GM18519 (cell line): ENCODE measurements around the gene KCNK7.

Experiments used
- ATAC-seq: cut with Tn5 transposase; IDR thresholded peaks from one replicate; pipeline ENCODE4 v1.9.1; 2021; ENCODE audit warnings: mild to moderate bottlenecking, moderate library complexity; ENCODE audit not compliant: unreplicated experiment, low FRiP score

The KCNK7 gene

GRCh38 chr11:65589444-65590239 is 6.0 kb downstream of the KCNK7 start:
- no peak for ATAC-seq

- ATAC-seq, result no peak
Observed at GRCh38 chr11:65588199-65589054, 7.2 kb downstream of the KCNK7 start.

DNA sequence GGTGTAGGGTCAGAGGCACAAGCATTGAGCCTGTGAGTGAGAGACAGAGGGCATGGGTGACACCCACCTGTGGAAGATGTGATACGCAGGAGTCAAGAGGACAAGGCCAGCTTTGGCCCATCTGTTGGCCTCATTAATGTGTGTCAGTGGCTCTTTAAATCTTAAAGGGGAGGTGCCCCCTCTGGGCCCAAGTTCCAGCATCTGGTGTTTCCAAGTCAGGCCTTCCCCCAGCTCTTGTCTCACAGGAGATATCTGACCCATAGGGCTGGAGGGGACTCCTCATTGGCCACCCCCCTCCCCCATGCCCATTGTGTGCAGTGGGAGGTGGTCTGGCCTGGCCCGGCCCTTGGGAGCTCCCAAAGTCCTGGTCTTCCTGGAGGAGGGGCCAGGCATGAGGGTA is 8.9 kb downstream of the KCNK7 start:
- ATAC-seq, result no peak

- ATAC-seq, result no peak
Observed at GRCh38 chr11:65586247-65586630, 9.4 kb downstream of the KCNK7 start.

DNA sequence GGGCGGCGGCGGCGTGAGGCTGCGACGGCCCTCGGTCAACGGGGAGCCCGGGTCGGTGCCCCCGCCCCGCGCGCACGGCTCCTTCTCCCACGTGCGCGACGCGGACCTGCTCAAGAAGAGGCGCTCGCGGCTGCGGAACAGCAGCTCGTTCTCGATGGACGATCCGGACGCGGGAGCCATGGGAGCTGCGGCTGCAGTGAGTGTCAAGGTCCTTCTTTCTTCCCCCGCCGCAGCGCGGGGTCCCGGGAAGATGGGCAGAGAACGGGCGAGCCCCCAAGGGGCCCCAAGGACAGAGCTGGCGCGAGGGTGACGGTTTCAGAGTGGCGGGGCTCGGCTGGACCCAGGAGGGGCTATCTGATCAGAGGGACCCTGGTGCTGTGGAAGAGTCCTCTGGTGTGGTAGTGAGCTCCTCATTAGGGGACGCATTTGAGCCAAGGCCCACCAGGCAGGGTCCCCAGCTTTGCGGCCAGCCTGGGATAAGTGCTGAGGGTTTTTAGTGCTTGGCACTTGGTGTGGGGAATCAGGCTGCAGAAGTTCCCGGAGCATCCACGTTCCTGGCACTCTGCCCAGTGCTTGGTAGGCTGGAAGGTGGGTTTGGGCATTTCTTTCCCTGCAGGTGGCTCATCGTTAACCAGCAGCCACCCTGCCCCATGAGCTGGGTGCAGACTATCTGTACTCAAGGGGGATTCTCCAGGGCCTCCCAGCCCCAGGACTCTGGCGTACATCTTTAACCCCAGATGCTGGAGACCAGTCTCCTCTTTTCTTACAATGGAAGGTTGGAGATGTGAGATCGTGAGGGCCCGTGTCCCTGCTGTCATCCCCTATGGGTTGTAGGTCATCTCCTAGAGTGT is 10.0 kb downstream of the KCNK7 start:
- no peak for ATAC-seq

GRCh38 chr11:65584723-65585171 is 10.9 kb downstream of the KCNK7 start:
- no peak for ATAC-seq

DNA sequence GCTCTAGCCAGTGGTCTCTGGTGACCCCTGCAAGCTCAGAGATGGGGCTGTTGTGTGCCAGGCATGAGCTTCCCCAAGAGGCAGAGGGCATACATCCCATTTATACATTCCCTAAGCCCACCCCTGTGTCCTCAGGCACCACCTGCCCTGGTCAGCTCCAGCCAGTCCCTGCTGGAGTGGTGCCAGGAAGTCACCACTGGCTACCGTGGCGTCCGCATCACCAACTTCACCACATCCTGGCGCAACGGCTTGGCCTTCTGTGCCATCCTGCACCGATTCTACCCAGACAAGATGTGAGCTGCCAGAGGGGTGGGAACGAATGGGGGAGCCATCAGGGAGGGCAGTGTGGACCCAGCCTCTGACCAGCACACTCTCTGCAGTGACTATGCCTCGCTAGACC is 11.5 kb downstream of the KCNK7 start:
- no peak for ATAC-seq

DNA sequence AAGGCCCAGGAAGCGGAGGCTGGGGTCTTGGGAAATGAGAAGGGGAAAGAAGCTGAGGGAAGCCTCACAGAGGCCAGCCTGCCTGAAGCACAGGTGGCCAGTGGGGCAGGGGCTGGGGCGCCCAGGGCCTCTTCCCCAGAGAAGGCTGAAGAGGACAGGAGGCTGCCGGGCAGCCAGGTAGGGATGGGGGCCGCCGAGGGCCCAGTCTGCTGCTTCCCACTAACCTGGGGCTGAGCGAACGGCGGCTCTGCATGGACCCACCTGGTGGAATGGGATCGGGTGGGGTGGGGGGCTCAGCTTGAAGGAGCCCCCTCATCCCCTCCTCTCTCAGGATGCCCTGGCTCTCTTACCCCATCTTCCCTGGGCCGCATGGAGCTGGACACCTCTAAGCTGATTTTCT is 12.0 kb downstream of the KCNK7 start:
- ATAC-seq, result no peak

DNA sequence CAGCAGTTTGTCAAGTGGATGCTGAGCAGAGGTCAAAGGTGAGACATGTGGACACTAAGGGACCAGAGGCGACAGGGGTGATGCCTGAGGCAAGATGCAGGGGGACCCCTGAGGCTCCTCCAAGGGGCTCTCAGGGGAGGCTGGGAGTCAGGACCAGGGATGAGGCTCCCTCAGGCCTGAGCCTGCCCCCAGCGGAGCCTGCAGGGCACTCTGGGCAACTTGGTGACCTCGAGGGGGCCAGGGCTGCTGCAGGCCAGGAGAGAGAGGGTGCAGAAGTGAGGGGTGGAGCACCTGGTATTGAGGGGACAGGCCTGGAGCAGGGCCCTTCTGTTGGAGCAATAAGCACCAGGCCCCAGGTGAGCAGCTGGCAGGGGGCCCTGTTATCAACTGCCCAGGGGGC is 13.7 kb downstream of the KCNK7 start:
- ATAC-seq, result no peak

GRCh38 chr11:65580756-65581155 is 14.8 kb downstream of the KCNK7 start:
- ATAC-seq, result no peak

DNA sequence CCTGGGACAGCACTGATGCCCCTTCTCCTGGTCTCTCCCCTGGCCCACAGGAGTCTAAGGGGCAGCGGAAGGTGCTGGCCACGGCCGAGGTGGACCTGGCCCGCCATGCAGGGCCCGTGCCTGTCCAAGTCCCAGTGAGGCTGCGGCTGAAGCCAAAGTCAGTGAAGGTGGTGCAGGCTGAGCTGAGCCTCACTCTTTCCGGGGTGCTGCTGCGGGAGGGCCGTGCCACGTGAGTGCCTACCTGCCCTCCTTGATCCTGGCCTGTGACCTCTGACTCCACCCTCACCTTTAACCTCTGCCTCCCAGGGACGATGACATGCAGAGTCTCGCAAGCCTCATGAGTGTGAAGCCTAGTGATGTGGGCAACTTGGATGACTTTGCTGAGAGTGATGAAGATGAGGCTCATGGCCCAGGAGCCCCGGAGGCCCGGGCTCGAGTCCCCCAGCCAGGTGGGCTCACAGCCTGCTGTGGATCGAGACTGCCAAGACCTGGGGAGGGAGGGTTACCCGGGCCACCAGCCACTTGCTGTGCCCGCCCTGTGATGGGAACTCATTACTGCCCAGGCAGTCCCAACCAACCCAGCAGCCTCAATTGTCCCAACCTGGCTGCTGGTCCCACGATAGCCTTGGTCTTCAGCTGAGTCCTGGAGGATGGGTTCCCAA is 15.4 kb downstream of the KCNK7 start:
- no peak for ATAC-seq

GRCh38 chr11:65579291-65579690 is 16.3 kb downstream of the KCNK7 start:
- no peak for ATAC-seq

GRCh38 chr11:65578667-65579066 is 16.9 kb downstream of the KCNK7 start:
- ATAC-seq, result no peak

DNA sequence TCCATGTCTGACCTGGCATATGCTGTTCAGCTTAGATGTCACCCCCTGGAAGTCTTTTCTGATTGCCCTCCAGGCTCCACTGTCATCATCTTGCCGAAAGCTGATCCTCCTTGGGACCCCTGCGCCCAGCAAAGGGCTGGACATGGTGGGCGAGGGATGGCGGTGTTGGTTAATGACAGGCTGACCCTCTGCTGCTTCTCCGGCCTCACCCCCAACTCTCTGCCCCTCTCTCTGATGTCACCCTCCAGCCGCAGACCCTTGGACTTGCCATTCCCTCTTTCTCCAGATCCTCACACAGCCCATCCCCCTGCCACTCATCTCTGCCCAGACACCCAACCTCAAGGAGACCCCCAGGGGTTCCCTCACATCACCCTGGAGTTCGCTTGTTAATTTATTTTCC is 17.5 kb downstream of the KCNK7 start:
- ATAC-seq, result no peak

- ATAC-seq, result no peak
Observed at GRCh38 chr11:65577756-65578109, 17.9 kb downstream of the KCNK7 start.

- ATAC-seq, result no peak
Observed at GRCh38 chr11:65576867-65577755, 18.5 kb downstream of the KCNK7 start.

DNA sequence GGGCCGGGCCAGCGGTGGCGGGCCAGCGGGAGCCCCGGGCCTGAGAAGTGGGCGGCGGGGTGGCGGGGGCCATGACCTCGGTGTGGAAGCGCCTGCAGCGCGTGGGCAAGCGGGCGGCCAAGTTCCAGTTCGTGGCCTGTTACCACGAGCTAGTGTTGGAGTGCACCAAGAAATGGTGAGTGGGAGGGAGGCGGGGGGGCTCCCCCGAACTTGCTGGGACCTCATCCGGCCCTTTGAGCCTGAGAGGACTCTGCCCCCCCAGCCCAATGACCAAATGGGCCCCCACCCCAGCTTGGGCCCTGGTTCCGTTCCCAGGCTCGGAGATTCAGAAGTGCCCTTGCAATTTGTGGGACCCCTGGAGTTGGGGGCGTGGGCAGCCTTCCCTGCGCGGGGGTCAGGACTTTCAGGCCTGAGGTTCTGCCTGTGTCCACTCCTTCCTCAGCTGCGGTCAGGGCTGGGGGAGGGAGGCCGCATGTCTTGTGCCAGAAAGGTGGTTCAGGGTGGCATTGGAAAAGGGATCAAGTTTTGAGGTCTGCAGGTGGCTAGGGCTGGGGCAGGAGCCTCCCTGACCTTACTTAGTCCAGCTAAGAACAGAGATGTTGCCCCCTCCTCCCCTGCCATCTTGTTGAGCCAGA is 19.3 kb downstream of the KCNK7 start:
- no peak for ATAC-seq

- ATAC-seq, result no peak
Observed at GRCh38 chr11:65575568-65576231, 19.9 kb downstream of the KCNK7 start, which contains the start of gene EHBP1L1. Gene EHBP1L1 (plus strand): TSS chr11:65576053. CDS start chr11:65576303, 250 bp downstream.
